ENCODE measurements around the gene PROZ.

DNA sequence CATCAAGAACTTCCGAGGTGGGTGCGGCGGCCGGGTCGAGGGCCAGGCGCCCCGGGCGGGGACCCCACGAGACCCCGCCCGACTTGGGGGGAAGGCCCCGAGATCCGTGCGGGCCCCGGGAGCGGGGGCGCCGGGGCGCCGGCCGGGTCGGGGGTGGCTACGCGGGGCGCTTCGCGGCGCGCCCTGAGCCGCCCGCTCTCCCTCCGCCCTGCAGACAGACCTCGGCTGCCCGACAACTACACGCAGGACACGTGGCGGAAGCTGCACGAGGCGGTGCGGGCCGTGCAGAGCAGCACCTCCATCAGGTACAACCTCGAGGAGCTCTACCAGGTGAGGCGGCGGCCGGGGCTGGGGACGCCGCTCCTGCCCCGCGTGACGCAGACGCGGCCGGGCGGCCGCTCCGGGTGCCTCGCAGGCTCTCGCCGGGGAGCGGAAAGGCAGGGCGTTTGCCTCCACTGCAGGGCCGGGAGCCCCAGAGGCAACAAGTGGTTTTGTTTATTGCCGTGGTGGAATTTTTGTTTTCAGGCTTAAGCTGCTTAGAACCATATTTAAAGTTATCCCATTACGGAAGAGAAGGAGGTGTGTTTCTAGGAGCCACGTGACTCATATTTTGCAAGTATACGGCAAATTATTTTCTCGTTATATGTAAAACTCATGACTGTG lies 51.4 kb downstream of the PROZ start:
- TF ChIP-seq EZH2 (IDR thresholded peaks at IDR 0.05; ENCODE audit: insufficient read depth, poor library complexity, severe bottlenecking) (no peak), EZH2phosphoT487 (IDR thresholded peaks at IDR 0.05; ENCODE audit: insufficient read depth, low read depth) (no peak)
